22Rv1 (cell line): ENCODE measurements around the gene RPEL1.
"Not testable (repeated sequence)": the region's sequence is repeated elsewhere in the genome, so short reads cannot be mapped to it uniquely, and the experiment has no call there.

Source experiments
- H3K27ac ChIP-seq: fragments of 450-650 bp; 2 replicates; pipeline ENCODE4 v1.5.1; 2017
- CTCF ChIP-seq: fragments of 450-650 bp; IDR thresholded peaks from 2 replicates; pipeline ENCODE4 v1.5.1; 2017; ENCODE audit warnings: mild to moderate bottlenecking
- ZFX ChIP-seq: fragments of 450-650 bp; IDR thresholded peaks from 2 replicates; pipeline ENCODE4 v1.6.1; 2017; ENCODE audit warnings: antibody characterized with exemption, borderline replicate concordance

Gene RPEL1

GRCh38 chr10:103257812-103258211 is 12.1 kb downstream of the RPEL1 start:
- no peak overlapping the region for H3K27ac ChIP-seq
- TF ChIP-seq CTCF, result no peak
- TF ChIP-seq ZFX, result no peak

GRCh38 chr10:103258928-103259327 is 13.2 kb downstream of the RPEL1 start:
- not testable (repeated sequence) for H3K27ac ChIP-seq

GRCh38 chr10:103259989-103260388 is 14.3 kb downstream of the RPEL1 start:
- TF ChIP-seq ZFX (no peak), CTCF (no peak)
- no peak overlapping the region for H3K27ac ChIP-seq

- TF ChIP-seq ZFX (no peak), CTCF (no peak)
- no peak overlapping the region for H3K27ac ChIP-seq
Observed at GRCh38 chr10:103262229-103262628, 16.5 kb downstream of the RPEL1 start.

GRCh38 chr10:103265717-103266329 is 20.1 kb downstream of the RPEL1 start:
- TF ChIP-seq CTCF (no peak), ZFX (no peak)
- H3K27ac ChIP-seq, result no peak overlapping the region

- H3K27ac ChIP-seq, result no peak overlapping the region
- no peak for TF ChIP-seq CTCF
- TF ChIP-seq ZFX, result no peak
Observed at GRCh38 chr10:103273041-103273441, 27.4 kb downstream of the RPEL1 start.

GRCh38 chr10:103276251-103276895 is 30.7 kb downstream of the RPEL1 start:
- H3K27ac ChIP-seq, result no peak overlapping the region
- TF ChIP-seq CTCF (no peak), ZFX (no peak)
